Gastrocnemius medialis (tissue), 4 donors: Measurements from ENCODE around the gene VPS52. TPM values are rescaled to one million over a fixed set of nuclear protein-coding genes. Genes with fewer than 3 reads are reported as not detected.

Experiments used
- ATAC-seq, 2 donors: fragments of 150-250 bp; one replicate each; pipeline ENCODE4 v1.9.1; 2016
- DNase-seq, 2 donors: peaks; one replicate each; pipeline ENCODE4 v3.0.0-alpha.2; 2019
- H3K27ac ChIP-seq, 4 donors: fragments of 200-600 bp; sonication (generic); 1 replicate in 1 of 4; 2 replicates in 3 of 4; pipeline ENCODE4 v1.5.1; 2016 to 2018; ENCODE audit warnings: mild to moderate bottlenecking in 2 of 4, moderate library complexity in 1 of 4
- H3K27me3 ChIP-seq, 3 donors: fragments of 200-600 bp; sonication (generic) in 2 of 3; 1 replicate in 1 of 3; 2 replicates in 2 of 3; pipeline versions ENCODE4 v1.5.1 to v1.6.0; 2016 to 2019; ENCODE audit warnings: mild to moderate bottlenecking in 1 of 3, moderate library complexity in 1 of 3
- H3K36me3 ChIP-seq, 2 donors: fragments of 200-600 bp; sonication (generic) in 1 of 2; one replicate each; pipeline ENCODE4 v1.5.1; 2017 to 2018
- H3K4me1 ChIP-seq, 2 donors: fragments of 200-600 bp; sonication (generic) in 1 of 2; one replicate each; pipeline ENCODE4 v1.5.1; 2016 to 2017; ENCODE audit warnings: mild to moderate bottlenecking in 2 of 2
- H3K4me3 ChIP-seq, 4 donors: fragments of 200-600 bp; sonication (generic) in 3 of 4; 1 replicate in 1 of 4; 2 replicates in 3 of 4; pipeline ENCODE4 v1.5.1; 2016 to 2019; ENCODE audit warnings: mild to moderate bottlenecking in 2 of 4
- H3K9me3 ChIP-seq, 3 donors: fragments of 200-600 bp; sonication (generic) in 2 of 3; 1 replicate in 1 of 3; 2 replicates in 2 of 3; pipeline ENCODE4 v1.5.1; 2016 to 2019
- CTCF ChIP-seq, 5 experiments: fragments of 450-650 bp in 3 of 5; fragments of 200-600 bp in 2 of 5; sonication (generic) in 2 of 5; IDR thresholded peaks in 4 of 5; conservative IDR thresholded peaks in 1 of 5; 1 replicate in 4 of 5; 2 replicates in 1 of 5; pipeline ENCODE4 v1.5.1; 2016 to 2019; ENCODE audit warnings: antibody characterized with exemption in 5 of 5, mild to moderate bottlenecking in 3 of 5, moderate library complexity in 3 of 5
- POLR2A ChIP-seq, 2 donors: fragments of 450-650 bp; IDR thresholded peaks; one replicate each; pipeline ENCODE4 v1.6.1; 2017; ENCODE audit warnings: antibody characterized with exemption in 2 of 2, mild to moderate bottlenecking in 2 of 2, moderate library complexity in 2 of 2
- in situ Hi-C, 4 donors: fragments of 200-750 bp; cut with MboI; loops; one replicate each; pipeline versions ENCODE4 v1.15.0 to v1.8.0; 2017; ENCODE audit warnings: low sequenced_read_pairs in 4 of 4
- intact Hi-C: fragments of 100-400 bp; cut with DNase I; formaldehyde crosslinking; loops from one replicate; pipeline ENCODE4 v1.15.1; 2023; ENCODE audit warnings: low total_unique reads
- total RNA-seq, 4 donors: library from RNA; depleted of rRNA; stranded (reverse); fragments of >200 nt; gene quantifications; one replicate each; pipeline versions ENCODE4 v1.1.0 to v1.2.3, GENCODE V29; 2016

Gene VPS52
- total RNA-seq, 4 donors from 2014 or later: 28.7 to 52.8 (median 41.2) TPM

DNA sequence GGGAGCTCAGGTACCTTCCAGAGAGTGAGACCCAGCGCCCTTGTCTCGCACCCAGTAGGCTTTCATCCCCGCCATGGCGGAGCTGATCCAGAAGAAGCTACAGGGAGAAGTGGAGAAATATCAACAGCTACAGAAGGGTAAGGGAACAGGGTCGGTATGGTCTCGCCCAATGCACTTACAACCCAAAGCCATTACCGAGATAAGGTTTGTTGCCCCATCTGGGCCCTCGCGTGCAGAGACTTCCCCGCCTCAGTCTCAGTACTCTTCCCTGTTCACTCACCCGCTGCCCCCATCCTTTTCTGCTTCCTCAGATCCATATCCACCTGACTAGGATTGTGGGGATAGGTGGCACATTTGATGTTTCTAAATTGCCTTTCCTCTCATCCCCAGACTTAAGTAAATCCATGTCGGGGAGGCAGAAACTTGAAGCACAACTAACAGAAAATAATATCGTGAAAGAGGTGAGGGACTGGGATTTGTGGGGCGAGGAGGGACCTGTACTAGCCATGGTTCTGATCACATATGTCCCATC is 18.2 kb upstream of the VPS52 start:
- peak overlapping the region; percentile 62 to 89 (median 66) for H3K4me3 ChIP-seq
- H3K4me1 ChIP-seq: peaks cover 18% of the 10 kb centered on the region in 2 donors
- H3K36me3 ChIP-seq: peaks cover 2 to 78% of the 10 kb centered on the region in 2 donors
- peak overlapping the region; percentile 84 to 92 (median 86) for H3K27ac ChIP-seq
- no peaks in the 10 kb centered on the region for H3K27me3 ChIP-seq
- intact Hi-C loops: loop anchor here (1.0 to 5.0 kb wide), 5 partner anchors 8 to 137 kb away; partner anchors contain the start of genes RGL2 and RPS18
- DNase-seq (no peak), ATAC-seq (peak in 1 of 2 donors; percentile 17)
- in situ Hi-C loops: loop anchor here in 1 of 4 donors (25.0 kb wide), 1 partner anchor 1428 kb away; the partner anchor contains the start of gene NEU1
- no peak for TF ChIP-seq POLR2A (IDR thresholded peaks at IDR 0.05)
- TF ChIP-seq CTCF (IDR thresholded peaks at IDR 0.05 in 4 of 5, conservative IDR thresholded peaks at IDR 0.05 in 1 of 5): no peak
- H3K9me3 ChIP-seq: no peaks in the 10 kb centered on the region

GRCh38 chr6:33288921-33289783 is 17.5 kb upstream of the VPS52 start, which contains the start of the genes PFDN6 and WDR46:
Gene PFDN6, plus strand, starts transcription at chr6:33289601. Its CDS starts 256 bp downstream, at chr6:33289857.
Gene WDR46, minus strand, starts transcription at chr6:33289239. Its CDS starts 69 bp downstream, at chr6:33289170.
- DNase-seq (peak; percentile 77 to 83), ATAC-seq (peak; percentile 98 to 99)
- intact Hi-C loops (loop anchor here (1.0 to 5.0 kb wide), 5 partner anchors 9 to 138 kb away; partner anchors contain the start of genes RGL2 and RPS18), in situ Hi-C loops (loop anchor here in 1 of 4 donors (25.0 kb wide), 1 partner anchor 1427 kb away; the partner anchor contains the start of gene NEU1)
- TF ChIP-seq POLR2A (IDR thresholded peaks at IDR 0.05): peak; percentile 41 to 64
- no peak for TF ChIP-seq CTCF (IDR thresholded peaks at IDR 0.05 in 4 of 5, conservative IDR thresholded peaks at IDR 0.05 in 1 of 5)
- Histone ChIP-seq H3K4me3 (peak within 1 kb of the TSS; percentile 62 to 89 (median 66)), H3K27me3 (no peaks in the 10 kb centered on the region), H3K36me3 (peaks cover 2 to 77% of the 10 kb centered on the region in 2 donors), H3K27ac (peak within 1 kb of the TSS; percentile 84 to 92 (median 86)), H3K4me1 (peaks cover 18% of the 10 kb centered on the region in 2 donors), H3K9me3 (no peaks in the 10 kb centered on the region)

- no peak for ATAC-seq
- peak overlapping the region; percentile 84 to 92 (median 86) for H3K27ac ChIP-seq
These were observed 16.7 kb upstream of the VPS52 start for GRCh38 chr6:33288141-33288920.

More at GRCh38 chr6:33288141-33288920, 16.7 kb upstream of the VPS52 start:
- Histone ChIP-seq H3K4me3 (peak overlapping the region; percentile 62 to 89 (median 66)), H3K27me3 (no peaks in the 10 kb centered on the region), H3K36me3 (peaks cover 2 to 75% of the 10 kb centered on the region in 2 donors), H3K9me3 (no peaks in the 10 kb centered on the region), H3K4me1 (peaks cover 18% of the 10 kb centered on the region in 2 donors)
- no peak for TF ChIP-seq CTCF (IDR thresholded peaks at IDR 0.05 in 4 of 5, conservative IDR thresholded peaks at IDR 0.05 in 1 of 5)
- TF ChIP-seq POLR2A (IDR thresholded peaks at IDR 0.05): no peak
- intact Hi-C loops (loop anchor here (5.0 kb wide), 1 partner anchor 139 kb away; no protein-coding TSS in a partner anchor), in situ Hi-C loops (loop anchor here in 1 of 4 donors (25.0 kb wide), 1 partner anchor 1426 kb away; the partner anchor contains the start of gene NEU1)
- DNase-seq: no peak
